H1 (cell line): ENCODE data around the gene KNCN. TPM values are rescaled to one million over a fixed set of nuclear protein-coding genes. Genes with fewer than 3 reads are reported as not detected.

Experiments
- CTCF ChIA-PET: fragments of 300-600 bp; sonication (Branson Sonifier 250); formaldehyde crosslinking; loops from one replicate; lab custom pipeline; 2021; ENCODE audit not compliant: partially characterized antibody; lab: Charles Lee
- POLR2A ChIA-PET: fragments of 300-600 bp; sonication (Branson Sonifier 250); formaldehyde crosslinking; loops from one replicate; lab custom pipeline; 2021; ENCODE audit warnings: inconsistent platforms; ENCODE audit not compliant: partially characterized antibody; lab: Charles Lee
- DNase-seq, 2 experiments: peaks; one replicate each; pipeline versions ENCODE4 v3.0.0 to v3.0.0-alpha.2; 2010 to 2022; ENCODE audit warnings: low spot score in 2 of 2, low read depth in 1 of 2, mixed read lengths in 1 of 2
- FAIRE-seq: peaks from 2 replicates; lab custom pipeline; 2011; peaks lifted over from hg19 to GRCh38; lab: Jason Lieb, UNC
- H2AFZ ChIP-seq: 2 replicates; pipeline ENCODE4 v1.8.1; 2012; ENCODE audit warnings: low read length, inconsistent platforms
- H2AK5ac ChIP-seq: 2 replicates; pipeline ENCODE4 v1.6.1; 2013; ENCODE audit warnings: low read depth, low read length
- H2BK120ac ChIP-seq: replicated peaks from 2 replicates; pipeline ENCODE3; 2013; ENCODE audit warnings: low read depth, low read length, inconsistent platforms
- H2BK12ac ChIP-seq: 2 replicates; pipeline ENCODE4 v1.6.1; 2013; ENCODE audit warnings: low read depth, low read length
- H2BK15ac ChIP-seq: 2 replicates; pipeline ENCODE4 v1.6.1; 2013; ENCODE audit warnings: low read length
- H2BK20ac ChIP-seq: 2 replicates; pipeline ENCODE4 v1.6.1; 2013; ENCODE audit warnings: low read length
- H2BK5ac ChIP-seq: 2 replicates; pipeline ENCODE4 v1.6.1; 2013; ENCODE audit warnings: low read depth, low read length
- H3K14ac ChIP-seq: 2 replicates; pipeline ENCODE4 v1.6.1; 2013; ENCODE audit warnings: inconsistent platforms; ENCODE audit not compliant: insufficient read length
- H3K18ac ChIP-seq: 2 replicates; pipeline ENCODE4 v1.6.1; 2013; ENCODE audit warnings: low read length; ENCODE audit errors: extremely low read depth
- H3K23ac ChIP-seq: 2 replicates; pipeline ENCODE4 v1.6.1; 2013; ENCODE audit warnings: inconsistent platforms; ENCODE audit not compliant: insufficient read length
- H3K23me2 ChIP-seq: 2 replicates; pipeline ENCODE4 v1.6.1; 2013; ENCODE audit warnings: low read depth, low read length
- H3K27ac ChIP-seq: 2 replicates; pipeline ENCODE4 v1.6.1; 2011; ENCODE audit warnings: low read depth, low read length, inconsistent platforms
- H3K27me3 ChIP-seq, 4 experiments: replicated peaks in 1 of 4; 1 replicate in 1 of 4; 2 replicates in 3 of 4; pipeline versions ENCODE4 v1.6.1 to v1.8.1; 2011 to 2013; ENCODE audit warnings: low read length in 3 of 4, mild to moderate bottlenecking in 3 of 4, inconsistent platforms in 2 of 4, mixed read lengths in 2 of 4, moderate library complexity in 1 of 4; ENCODE audit not compliant: control insufficient read depth in 3 of 4, insufficient read depth in 3 of 4; ENCODE audit errors: extremely low read depth in 1 of 4
- H3K36me3 ChIP-seq, 4 experiments: 2 replicates each; pipeline versions ENCODE4 v1.6.1 to v1.8.1; 2011 to 2013; ENCODE audit warnings: mild to moderate bottlenecking in 4 of 4, low read length in 3 of 4, moderate library complexity in 2 of 4, control low read depth in 1 of 4, inconsistent platforms in 1 of 4; ENCODE audit not compliant: insufficient read depth in 4 of 4, control insufficient read depth in 2 of 4
- H3K4ac ChIP-seq: replicated peaks from 2 replicates; pipeline ENCODE3; 2013; ENCODE audit warnings: low read length, low read depth, mixed read lengths, inconsistent platforms; ENCODE audit not compliant: insufficient read length
- H3K4me1 ChIP-seq, 4 experiments: replicated peaks in 1 of 4; 1 replicate in 1 of 4; 2 replicates in 3 of 4; pipeline versions ENCODE4 v1.6.1 to v1.8.1; 2011 to 2013; ENCODE audit warnings: low read length in 3 of 4, inconsistent platforms in 2 of 4, mixed read lengths in 1 of 4; ENCODE audit not compliant: insufficient read depth in 4 of 4, control insufficient read depth in 3 of 4
- H3K4me2 ChIP-seq, 2 experiments: 2 replicates each; pipeline versions ENCODE4 v1.6.1 to v1.8.1; 2011 to 2013; ENCODE audit warnings: low read depth in 2 of 2, low read length in 2 of 2, control low read depth in 1 of 2, inconsistent platforms in 1 of 2, mild to moderate bottlenecking in 1 of 2; ENCODE audit not compliant: insufficient read depth in 1 of 2
- H3K4me3 ChIP-seq, 4 experiments: fragments of 200-600, 300-600 bp in 1 of 4; sonication (generic), shearing (Covaris generic), sonication (Bioruptor Twin) in 1 of 4; 2 replicates each; pipeline versions ENCODE4 v1.5.1 to v1.8.1; 2011 to 2016; ENCODE audit warnings: low read length in 4 of 4, low read depth in 3 of 4, control low read depth in 2 of 4, inconsistent platforms in 2 of 4, mild to moderate bottlenecking in 2 of 4, mixed read lengths in 1 of 4, moderate library complexity in 1 of 4; ENCODE audit not compliant: insufficient read depth in 2 of 4; ENCODE audit errors: extremely low read depth in 1 of 4
- H3K56ac ChIP-seq: replicated peaks from 2 replicates; pipeline ENCODE3; 2013; ENCODE audit warnings: low read depth, mild to moderate bottlenecking, mixed read lengths, low read length, inconsistent platforms; ENCODE audit not compliant: insufficient read length
- H3K79me1 ChIP-seq: 2 replicates; pipeline ENCODE4 v1.6.1; 2013; ENCODE audit warnings: low read depth, low read length, control low read depth
- H3K79me2 ChIP-seq, 2 experiments: 2 replicates each; pipeline versions ENCODE4 v1.6.1 to v1.8.1; 2012 to 2013; ENCODE audit warnings: low read length in 2 of 2, mild to moderate bottlenecking in 2 of 2, inconsistent platforms in 1 of 2; ENCODE audit not compliant: insufficient read depth in 2 of 2, control insufficient read depth in 1 of 2
- H3K9ac ChIP-seq, 4 experiments: replicated peaks in 1 of 4; 1 replicate in 1 of 4; 2 replicates in 3 of 4; pipeline versions ENCODE4 v1.6.1 to v1.8.1; 2011 to 2013; ENCODE audit warnings: low read depth in 3 of 4, low read length in 3 of 4, control low read depth in 2 of 4, mild to moderate bottlenecking in 2 of 4, moderate library complexity in 2 of 4, inconsistent platforms in 1 of 4; ENCODE audit errors: extremely low read depth in 1 of 4
- H3K9me3 ChIP-seq, 2 experiments: 2 replicates each; pipeline versions ENCODE4 v1.6.1 to v1.8.1; 2012 to 2013; ENCODE audit warnings: mild to moderate bottlenecking in 2 of 2, moderate library complexity in 2 of 2, control low read depth in 1 of 2, inconsistent platforms in 1 of 2, low read depth in 1 of 2, low read length in 1 of 2, mixed read lengths in 1 of 2; ENCODE audit not compliant: insufficient read depth in 2 of 2
- H4K20me1 ChIP-seq, 2 experiments: replicated peaks in 1 of 2; 2 replicates each; pipeline versions ENCODE3 to v1.8.1; 2011 to 2013; ENCODE audit warnings: inconsistent platforms in 2 of 2, low read length in 2 of 2, mild to moderate bottlenecking in 1 of 2; ENCODE audit not compliant: insufficient read depth in 2 of 2, control insufficient read depth in 1 of 2
- H4K5ac ChIP-seq: 2 replicates; pipeline ENCODE4 v1.6.1; 2013; ENCODE audit warnings: low read length, low read depth, mixed read lengths, inconsistent platforms; ENCODE audit not compliant: insufficient read length
- H4K8ac ChIP-seq: 2 replicates; pipeline ENCODE4 v1.8.0; 2013; ENCODE audit warnings: mild to moderate bottlenecking, moderate library complexity, low read length, inconsistent platforms; ENCODE audit not compliant: insufficient read depth; ENCODE audit errors: extremely low read depth
- H4K91ac ChIP-seq: replicated peaks from 2 replicates; pipeline ENCODE3; 2013; ENCODE audit warnings: low read length, mixed read lengths, inconsistent platforms; ENCODE audit not compliant: insufficient read length
- BRCA1 ChIP-seq: IDR thresholded peaks from 2 replicates; pipeline ENCODE4 v1.6.1; 2012; ENCODE audit warnings: low read depth, low read length, improper control_type of control experiment
- CREB1 ChIP-seq: IDR thresholded peaks from 2 replicates; pipeline ENCODE4 v1.6.1; 2012; ENCODE audit warnings: inconsistent platforms
- EZH2 ChIP-seq: fragments of 200-600 bp; sonication (generic); IDR thresholded peaks from 2 replicates; pipeline ENCODE4 v1.7.1; 2012; ENCODE audit warnings: low read depth, mild to moderate bottlenecking, moderate library complexity, low read length, inconsistent platforms; ENCODE audit not compliant: severe bottlenecking
- GABPA ChIP-seq: IDR thresholded peaks from 2 replicates; pipeline ENCODE4 v1.6.1; 2011; ENCODE audit warnings: mild to moderate bottlenecking, low read length, moderate library complexity, borderline replicate concordance; ENCODE audit not compliant: insufficient read depth
- RNF2 ChIP-seq: fragments of 200-900, 300-1000 bp; sonication (generic); IDR thresholded peaks from 2 replicates; pipeline ENCODE4 v1.7.1; 2016; ENCODE audit warnings: borderline replicate concordance, low read depth, mild to moderate bottlenecking, antibody characterized with exemption, low read length; ENCODE audit not compliant: poor library complexity, severe bottlenecking; ENCODE audit errors: missing control alignments
- RXRA ChIP-seq: IDR thresholded peaks from 2 replicates; pipeline ENCODE4 v1.6.1; 2011; ENCODE audit warnings: low read depth, mild to moderate bottlenecking, low read length, moderate library complexity; ENCODE audit not compliant: insufficient read depth
- SAP30 ChIP-seq: fragments of 300-600 bp; sonication (generic); IDR thresholded peaks from 2 replicates; pipeline ENCODE4 v1.7.1; 2012; ENCODE audit warnings: low read length, moderate library complexity, mild to moderate bottlenecking, inconsistent platforms; ENCODE audit not compliant: insufficient read depth, insufficient replicate concordance
- TAF1 ChIP-seq: IDR thresholded peaks from 2 replicates; pipeline ENCODE4 v1.6.1; 2011; ENCODE audit warnings: mild to moderate bottlenecking, low read depth, low read length
- TBP ChIP-seq: IDR thresholded peaks from 2 replicates; pipeline ENCODE4 v1.6.1; 2011; ENCODE audit warnings: low read depth, low read length, improper control_type of control experiment
- WGBS, 2 experiments: shearing (Covaris generic) in 1 of 2; methylation state at CpG; one replicate each; pipeline versions ENCODE4 v1.1.6 to v1.1.7; 2013 to 2015; ENCODE audit warnings: low lambda C conversion rate in 2 of 2, mixed read lengths in 2 of 2, inconsistent platforms in 1 of 2, low coverage in 1 of 2, missing lambda C conversion rate in 1 of 2; ENCODE audit not compliant: insufficient replicate concordance in 2 of 2, insufficient coverage in 1 of 2, insufficient read length in 1 of 2; ENCODE audit errors: extremely low coverage in 1 of 2, missing lambda C conversion rate in 1 of 2; 5-methylcytosine and 5-hydroxymethylcytosine counted together
- polyA plus RNA-seq, 7 experiments: library from polyadenylated mRNA; depleted of rRNA in 3 of 7; stranded (reverse) in 5 of 7; unstranded in 2 of 7; fragments of >200 nt in 5 of 7; fragments of 200-250 nt in 2 of 7; gene quantifications; 1 replicate in 5 of 7; 2 replicates in 1 of 7; 4 replicates in 1 of 7; pipeline versions ENCODE4 v1.2.1 to v1.2.3, GENCODE V29; 2011 to 2013; ENCODE audit warnings: missing spikeins in 2 of 7, mixed read lengths in 2 of 7
- total RNA-seq: library from RNA; stranded (reverse); fragmentation: NEBNext Ultra II Directional; extraction: Animal tissue kit (Norgen Biotek cat#: 25700); gene quantifications from 2 replicates; pipeline ENCODE4 v1.2.1, GENCODE V29; 2021

Gene KNCN
- total and polyA plus RNA-seq, 2 of the 8 experiments (the other 6 are each of a cell fraction or from before 2014, with no cell fraction given): not detected

- Histone ChIP-seq H3K14ac (no peak overlapping the region), H3K4ac (no peak overlapping the region), H3K27ac (no peak overlapping the region), H3K36me3 (no peaks in the 10 kb centered on the region), H3K79me1 (no peaks in the 10 kb centered on the region; the same call in 1 of the 2 replicates), H3K4me3 (no peak overlapping the region), H2AK5ac (no peak overlapping the region), H3K56ac (no peak overlapping the region), H4K5ac (no peak overlapping the region), H3K9ac (no peak overlapping the region), H3K18ac (no peak overlapping the region), H2BK20ac (no peak overlapping the region), H2BK120ac (no peak overlapping the region), H2AFZ (no peak overlapping the region), H3K23ac (no peak overlapping the region), H4K8ac (no peak overlapping the region), H3K4me1 (peaks cover 7 to 20% (median 17%) of the 10 kb centered on the region in 4 experiments), H4K20me1 (peaks cover 1 to 11% of the 10 kb centered on the region in 2 experiments), H4K91ac (no peak overlapping the region), H3K79me2 (no peaks in the 10 kb centered on the region), H2BK12ac (no peak overlapping the region), H3K4me2 (no peak overlapping the region), H2BK5ac (no peak overlapping the region), H3K27me3 (peaks cover 28 to 55% (median 50%) of the 10 kb centered on the region in 4 experiments), H3K23me2 (0 out of 2 replicates have a peak, but pooled peaks cover 3% of the 10 kb centered on the region), H2BK15ac (no peak overlapping the region), H3K9me3 (no peaks in the 10 kb centered on the region)
- FAIRE-seq (no peak), DNase-seq (no peak)
- WGBS, 2 experiments: 84% methylated on average over 3 of the region's 3 CpGs; no CpG with 5 or more reads in 1 of the 2 experiments
- POLR2A ChIA-PET: no interaction called here
- TF ChIP-seq EZH2 (no peak), RNF2 (no peak), SAP30 (no peak), CREB1 (no peak), TAF1 (no peak), GABPA (no peak), BRCA1 (no peak), TBP (no peak), RXRA (no peak)
- CTCF ChIA-PET: interaction anchor here (1.5 to 35.6 kb wide), 4 partner anchors 10 to 51 kb away, joined by 5 to 1068 read pairs (median 158); a partner anchor contains a TSS
These were observed 54.4 kb downstream of the KNCN start for GRCh38 chr1:46497020-46497419.
